ENCODE results near the gene BCAR3. TPM values are rescaled to one million over a fixed set of nuclear protein-coding genes. Genes with fewer than 3 reads are reported as not detected.
A peak's percentile ranks its signal among the peaks of the same experiment; 100 is the strongest.

Gene BCAR3
- total RNA-seq, 1 donor from 2014 or later, result 41.0 TPM

GRCh38 chr1:93631626-93632365 is 49.8 kb downstream of the BCAR3 start:
- Histone ChIP-seq H3K27me3 (no peaks in the 10 kb centered on the region), H3K4me3 (no peak overlapping the region), H3K4me1 (peaks cover 0 to 12% of the 10 kb centered on the region in 2 donors), H3K9me3 (no peaks in the 10 kb centered on the region), H3K27ac (no peak overlapping the region), H3K36me3 (no peaks in the 10 kb centered on the region)
- intact Hi-C loops (cut with DNase I), result no loop called here
- no peak for DNase-seq (ENCODE audit: low spot score in 2 of 2)
- peak in 1 of 3 experiments; percentile 33 for TF ChIP-seq CTCF (IDR thresholded peaks at IDR 0.05)

GRCh38 chr1:93630168-93630567 is 51.5 kb downstream of the BCAR3 start:
- intact Hi-C loops (cut with DNase I), result no loop called here
- H3K36me3 ChIP-seq, result no peaks in the 10 kb centered on the region
- no peak for DNase-seq (ENCODE audit: low spot score in 2 of 2)
- no peak overlapping the region for H3K4me3 ChIP-seq
- TF ChIP-seq CTCF (IDR thresholded peaks at IDR 0.05), result no peak
- peaks cover 0 to 17% of the 10 kb centered on the region in 2 donors for H3K4me1 ChIP-seq
- no peaks in the 10 kb centered on the region for H3K27me3 ChIP-seq
- H3K27ac ChIP-seq, result no peak overlapping the region
- no peaks in the 10 kb centered on the region for H3K9me3 ChIP-seq

GRCh38 chr1:93629101-93630059 is 52.3 kb downstream of the BCAR3 start:
- no peak for DNase-seq (ENCODE audit: low spot score in 2 of 2)
- no peaks in the 10 kb centered on the region for H3K36me3 ChIP-seq
- no peaks in the 10 kb centered on the region for H3K27me3 ChIP-seq
- no peaks in the 10 kb centered on the region for H3K9me3 ChIP-seq
- peaks cover 0 to 19% of the 10 kb centered on the region in 2 donors for H3K4me1 ChIP-seq
- H3K27ac ChIP-seq, result peak overlapping the region in 1 of 2 donors; percentile 44
- peak; percentile 69 to 87 (median 82) for TF ChIP-seq CTCF (IDR thresholded peaks at IDR 0.05)
- intact Hi-C loops (cut with DNase I), result loop anchor here (1.0 to 5.0 kb wide), 4 partner anchors 51 to 215 kb away; no protein-coding TSS in a partner anchor
- H3K4me3 ChIP-seq, result no peak overlapping the region

DNA sequence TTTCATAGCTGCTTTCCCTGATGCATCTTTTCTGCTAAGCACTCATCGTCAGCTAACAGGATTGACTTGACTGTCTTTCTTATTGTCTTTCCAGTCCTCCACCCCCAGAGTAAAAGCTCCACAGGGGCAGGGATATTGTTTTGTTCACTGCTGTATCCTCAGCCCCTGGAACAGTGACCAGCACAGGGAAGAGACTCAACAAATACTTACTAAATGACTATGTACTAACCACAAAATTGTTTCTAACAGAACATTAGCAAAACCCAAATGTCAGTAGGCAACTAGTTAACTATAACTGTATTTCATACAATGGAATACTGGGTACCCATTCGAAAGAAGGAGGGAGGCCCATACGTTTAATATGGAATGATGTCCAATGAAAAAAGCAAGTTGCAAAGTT is 53.0 kb downstream of the BCAR3 start:
- intact Hi-C loops (cut with DNase I), result loop anchor here (1.0 to 5.0 kb wide), 4 partner anchors 52 to 216 kb away; no protein-coding TSS in a partner anchor
- no peak for DNase-seq (ENCODE audit: low spot score in 2 of 2)
- Histone ChIP-seq H3K36me3 (no peaks in the 10 kb centered on the region), H3K4me3 (no peak overlapping the region), H3K9me3 (no peaks in the 10 kb centered on the region), H3K27me3 (no peaks in the 10 kb centered on the region), H3K27ac (no peak overlapping the region), H3K4me1 (peaks cover 0 to 19% of the 10 kb centered on the region in 2 donors)
- TF ChIP-seq CTCF (IDR thresholded peaks at IDR 0.05), result no peak

GRCh38 chr1:93625582-93626327 is 55.9 kb downstream of the BCAR3 start:
- Histone ChIP-seq H3K27me3 (no peaks in the 10 kb centered on the region), H3K27ac (peak overlapping the region in 1 of 2 donors; percentile 41), H3K4me1 (peaks cover 0 to 22% of the 10 kb centered on the region in 2 donors), H3K36me3 (no peaks in the 10 kb centered on the region), H3K4me3 (no peak overlapping the region), H3K9me3 (no peaks in the 10 kb centered on the region)
- no peak for DNase-seq (ENCODE audit: low spot score in 2 of 2)
- intact Hi-C loops (cut with DNase I), result loop anchor here (5.0 kb wide), 1 partner anchor 188 kb away; no protein-coding TSS in a partner anchor
- no peak for TF ChIP-seq CTCF (IDR thresholded peaks at IDR 0.05)
